HG02973 (cell line): ENCODE results near the gene PCSK7.
"Not testable (repeated sequence)": the region's sequence is repeated elsewhere in the genome, so short reads cannot be mapped to it uniquely, and the experiment has no call there.

Experiments
- ATAC-seq: cut with Tn5 transposase; IDR thresholded peaks from one replicate; pipeline ENCODE4 v1.9.1; 2021; ENCODE audit warnings: moderate library complexity; ENCODE audit not compliant: unreplicated experiment

PCSK7 gene

DNA sequence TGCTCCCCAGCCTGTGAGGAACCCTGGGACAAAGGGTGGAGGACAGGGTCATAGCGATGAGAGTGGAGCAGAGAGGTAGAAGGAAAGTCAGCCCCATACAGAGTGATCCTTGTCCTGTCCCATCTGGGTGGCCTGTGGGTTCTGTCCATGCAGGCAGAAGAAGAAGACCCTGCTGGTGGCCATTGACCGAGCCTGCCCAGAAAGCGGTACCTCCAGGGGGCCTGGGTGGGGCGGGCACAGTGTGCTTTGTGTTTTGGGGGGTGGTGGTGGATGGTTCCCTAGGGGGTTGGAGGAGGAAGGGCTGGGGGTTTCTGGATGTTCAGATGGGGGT is 45.5 kb downstream of the PCSK7 start:
- no peak for ATAC-seq

DNA sequence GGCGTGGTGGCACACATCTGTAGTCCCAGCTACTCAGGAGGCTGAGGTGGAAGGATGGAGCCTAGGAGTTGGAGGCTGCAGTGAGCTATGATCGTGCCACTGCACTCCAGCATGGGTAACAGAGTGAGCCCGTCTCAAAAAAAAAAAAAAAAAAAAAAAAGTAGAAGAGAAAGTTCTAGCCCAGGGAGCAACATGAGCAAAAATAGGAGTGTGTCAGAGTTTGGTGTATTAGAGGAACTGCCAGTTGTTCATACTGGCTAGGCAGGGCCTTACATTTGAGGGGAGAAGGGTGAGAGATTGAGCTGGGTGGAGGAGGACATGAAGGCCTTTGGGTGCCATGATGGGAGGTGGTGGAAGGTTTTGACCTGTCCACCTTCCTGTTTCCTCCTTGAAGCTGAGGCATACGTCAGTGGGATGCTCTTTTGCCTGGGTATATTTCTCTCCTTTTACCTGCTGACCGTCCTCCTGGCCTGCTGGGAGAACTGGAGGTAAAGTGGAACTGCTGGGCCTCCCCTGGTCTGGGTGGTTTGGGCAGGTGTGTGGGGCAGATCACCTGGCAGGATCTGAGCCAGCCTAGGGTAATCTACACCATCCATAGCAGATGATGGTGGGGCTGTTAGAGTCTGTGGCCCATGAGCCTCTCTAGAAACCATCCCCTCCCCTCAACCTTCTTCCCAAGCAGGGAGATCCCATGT is 46.0 kb downstream of the PCSK7 start:
- no peak for ATAC-seq

DNA sequence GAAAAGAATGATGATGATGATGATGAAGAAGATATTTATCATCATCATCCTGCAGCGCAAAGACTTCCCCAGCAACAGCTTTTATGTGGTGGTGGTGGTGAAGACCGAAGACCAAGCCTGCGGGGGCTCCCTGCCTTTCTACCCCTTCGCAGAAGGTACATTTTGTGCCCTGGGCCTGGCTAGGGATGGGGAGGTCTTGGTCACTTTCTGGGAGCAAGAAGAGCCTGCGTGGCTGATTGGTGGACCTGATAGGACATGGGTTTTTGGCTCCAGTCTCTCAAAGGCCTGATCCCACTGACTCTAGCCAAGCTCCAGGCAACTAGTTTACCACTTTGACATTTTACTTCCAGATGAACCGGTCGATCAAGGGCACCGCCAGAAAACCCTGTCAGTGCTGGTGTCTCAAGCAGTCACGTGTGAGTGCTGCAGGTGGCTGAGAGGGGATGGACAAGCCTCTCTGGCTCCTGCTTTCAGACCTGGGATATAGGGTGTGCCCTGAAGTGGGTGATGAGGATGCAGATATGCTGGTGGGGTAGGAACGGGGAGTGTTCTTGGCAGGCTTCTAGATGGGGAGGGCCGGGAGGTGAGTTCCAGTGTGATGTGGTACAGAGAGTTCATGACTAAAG is 48.0 kb downstream of the PCSK7 start:
- no peak for ATAC-seq

DNA sequence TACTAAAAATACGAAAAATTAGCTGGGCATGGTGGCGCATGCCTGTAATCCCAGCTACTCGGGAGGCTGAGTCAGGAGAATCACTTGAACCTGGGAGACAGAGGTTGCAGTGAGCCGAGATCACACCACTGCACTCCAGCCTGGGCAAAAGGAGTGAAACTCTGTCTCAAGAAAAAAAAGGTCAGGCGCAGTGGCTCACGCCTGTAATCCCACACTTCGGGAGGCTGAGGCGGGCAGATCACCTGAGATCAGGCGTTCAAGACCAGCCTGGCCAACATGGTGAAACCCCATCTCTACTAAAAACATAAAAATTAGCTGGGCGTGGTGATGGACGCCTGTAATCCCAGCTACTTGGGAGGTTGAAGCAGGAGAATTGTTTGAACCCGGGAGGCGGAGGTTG is 48.7 kb downstream of the PCSK7 start:
- ATAC-seq = not testable (repeated sequence)

DNA sequence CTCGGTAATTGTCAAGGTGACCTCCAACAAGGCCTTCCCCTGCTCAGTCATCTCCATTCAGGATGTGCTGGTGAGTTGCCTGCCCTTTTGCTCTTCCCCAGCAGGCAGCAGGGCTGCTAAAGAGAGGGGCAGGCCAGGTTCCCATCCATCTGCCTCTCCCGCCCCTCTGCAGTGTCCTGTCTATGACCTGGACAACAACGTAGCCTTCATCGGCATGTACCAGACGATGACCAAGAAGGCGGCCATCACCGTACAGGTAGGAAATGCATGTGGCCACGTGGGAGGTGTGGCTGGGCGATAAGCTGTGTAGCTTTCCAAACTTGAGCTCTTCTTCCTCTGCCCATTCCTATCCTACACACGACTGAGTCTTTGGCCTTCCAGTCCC is 49.3 kb downstream of the PCSK7 start:
- ATAC-seq = no peak

DNA sequence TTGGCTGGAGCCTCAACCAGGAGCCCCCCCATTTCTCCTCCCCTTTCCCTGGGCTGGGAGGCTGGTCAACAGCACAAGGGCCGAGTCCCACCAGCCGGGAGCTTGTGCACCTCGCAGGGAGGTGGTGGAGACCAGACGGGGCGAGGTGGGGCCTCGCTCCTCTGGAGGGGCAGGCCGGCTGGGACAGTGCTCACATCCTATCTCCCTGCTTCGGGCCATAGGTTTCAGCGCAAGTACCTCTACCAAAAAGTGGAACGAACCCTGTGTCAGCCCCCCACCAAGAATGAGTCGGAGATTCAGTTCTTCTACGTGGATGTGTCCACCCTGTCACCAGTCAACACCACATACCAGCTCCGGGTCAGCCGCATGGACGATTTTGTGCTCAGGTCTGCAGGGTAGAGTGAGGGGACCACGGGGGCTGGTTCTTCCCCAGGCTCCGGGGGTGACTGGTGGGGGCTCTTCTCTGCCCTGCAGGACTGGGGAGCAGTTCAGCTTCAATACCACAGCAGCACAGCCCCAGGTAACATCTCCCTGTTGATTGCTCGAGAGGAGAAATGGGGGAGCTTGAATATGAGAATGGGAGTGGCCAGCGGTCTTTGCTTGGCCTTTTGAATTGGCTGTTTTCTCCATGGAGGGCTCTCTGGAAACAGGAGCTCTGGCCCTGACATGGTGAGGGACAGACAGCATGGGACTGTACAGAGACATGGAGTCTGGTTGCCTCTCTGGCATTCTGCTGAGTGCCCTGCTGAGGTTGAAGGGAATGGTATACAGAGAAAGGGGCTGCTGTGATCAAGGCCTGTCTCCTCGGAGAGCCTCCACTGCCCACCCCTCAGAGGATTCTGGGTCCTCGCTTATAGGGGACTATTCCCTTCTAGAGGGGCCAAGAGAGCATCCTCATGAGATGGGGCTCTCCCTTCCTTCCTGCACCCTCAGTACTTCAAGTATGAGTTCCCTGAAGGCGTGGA is 50.0 kb downstream of the PCSK7 start:
- no peak for ATAC-seq

DNA sequence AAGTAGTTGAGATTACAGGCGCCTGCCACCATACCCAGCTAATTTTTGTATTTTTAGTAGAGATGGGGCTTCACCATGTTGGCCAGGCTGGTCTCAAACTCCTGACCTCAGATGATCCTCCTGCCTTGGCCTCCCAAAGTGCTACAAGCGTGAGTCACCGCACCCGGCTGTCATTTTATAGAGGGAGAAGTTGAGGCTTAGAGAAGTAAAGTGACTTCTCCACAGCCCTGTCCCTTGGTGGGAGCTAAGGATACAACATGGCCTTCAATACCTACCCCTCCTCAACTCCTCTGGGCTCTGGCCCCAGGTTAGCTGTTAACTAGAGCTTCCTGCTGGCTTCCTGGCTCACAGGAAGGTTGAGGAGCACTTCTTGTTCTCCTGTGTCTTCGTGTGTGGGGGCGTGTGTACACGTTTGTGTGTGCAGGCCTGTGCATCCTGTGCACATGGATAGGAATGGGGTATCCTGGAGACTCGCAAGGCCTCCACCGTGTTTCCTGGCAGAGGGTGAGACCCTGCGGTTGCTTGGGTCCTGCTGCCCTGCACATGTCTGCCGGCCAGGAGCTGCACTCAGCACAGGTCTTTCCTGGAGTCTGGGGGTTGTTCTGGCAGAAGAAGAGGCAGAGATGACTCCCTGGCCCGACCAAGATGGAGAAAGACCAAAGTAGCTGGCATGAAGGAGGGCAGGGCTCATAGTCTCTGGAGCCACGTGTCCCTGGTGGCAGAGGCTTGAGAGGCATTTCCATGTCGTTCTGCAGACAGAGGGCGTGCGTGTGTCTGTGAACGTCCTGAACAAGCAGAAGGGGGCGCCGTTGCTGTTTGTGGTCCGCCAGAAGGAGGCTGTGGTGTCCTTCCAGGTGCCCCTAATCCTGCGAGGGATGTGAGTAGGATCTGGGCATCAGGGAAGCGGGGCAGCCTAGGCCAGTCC is 51.0 kb downstream of the PCSK7 start:
- ATAC-seq = no peak

DNA sequence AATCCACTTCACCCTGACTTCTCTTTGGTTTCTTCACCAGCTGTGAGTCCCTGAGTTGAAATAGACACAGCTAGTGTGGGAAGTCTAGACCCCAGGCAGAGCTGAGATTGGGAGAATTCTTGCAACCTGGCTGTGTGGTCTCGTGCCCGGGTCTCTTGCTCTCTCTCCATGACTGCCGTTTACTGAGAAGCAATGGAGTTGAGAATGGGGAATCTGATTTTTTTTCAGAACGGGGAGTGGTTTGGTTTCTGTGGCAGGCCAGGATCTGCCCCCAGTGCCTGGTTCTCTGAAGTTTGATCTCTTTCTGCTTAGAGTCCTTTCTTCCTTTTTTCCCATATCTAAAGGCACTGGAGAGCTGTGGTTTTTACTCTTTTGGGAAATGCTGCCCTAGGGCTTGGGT is 51.9 kb downstream of the PCSK7 start:
- ATAC-seq = no peak

DNA sequence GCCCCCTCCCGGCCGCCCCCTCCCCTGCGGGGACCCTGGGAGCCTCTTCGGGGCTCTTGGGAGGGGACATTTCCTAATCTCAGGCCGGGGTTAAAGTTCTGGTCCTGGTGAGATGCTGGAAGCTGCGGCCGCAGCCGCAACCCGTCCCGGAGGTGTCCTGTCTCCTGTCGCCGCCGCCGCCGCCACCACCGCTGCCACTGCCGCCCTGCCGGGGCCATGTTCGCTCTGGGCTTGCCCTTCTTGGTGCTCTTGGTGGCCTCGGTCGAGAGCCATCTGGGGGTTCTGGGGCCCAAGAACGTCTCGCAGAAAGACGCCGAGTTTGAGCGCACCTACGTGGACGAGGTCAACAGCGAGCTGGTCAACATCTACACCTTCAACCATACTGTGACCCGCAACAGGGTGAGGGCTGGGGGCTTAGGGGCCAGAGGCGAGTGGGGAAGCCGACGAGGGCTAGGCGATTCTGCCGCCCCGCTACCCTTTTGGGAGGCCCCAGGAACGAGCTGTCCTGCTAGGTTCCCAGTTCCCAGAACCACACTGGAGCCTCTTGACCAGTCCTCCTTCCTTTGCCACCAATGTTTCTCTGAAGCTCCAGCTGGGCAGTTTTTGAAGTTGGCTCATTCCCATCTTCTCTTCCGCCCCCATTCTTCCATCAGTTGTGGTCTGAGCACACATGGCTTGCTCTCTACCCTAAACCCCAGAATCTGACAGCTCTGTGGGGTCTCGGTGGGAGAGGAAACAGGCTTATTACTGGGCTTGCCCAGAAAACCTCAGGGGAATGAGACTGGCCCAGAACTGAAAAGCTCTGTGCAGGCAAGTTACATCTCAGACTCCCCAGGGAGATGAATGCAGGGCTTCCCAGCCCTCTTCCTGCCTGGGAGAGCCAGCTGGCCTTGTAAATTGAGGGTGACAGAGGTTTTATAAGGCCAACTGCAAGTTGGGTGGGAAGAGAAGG is 52.5 kb downstream of the PCSK7 start:
- ATAC-seq = peak; percentile 32

DNA sequence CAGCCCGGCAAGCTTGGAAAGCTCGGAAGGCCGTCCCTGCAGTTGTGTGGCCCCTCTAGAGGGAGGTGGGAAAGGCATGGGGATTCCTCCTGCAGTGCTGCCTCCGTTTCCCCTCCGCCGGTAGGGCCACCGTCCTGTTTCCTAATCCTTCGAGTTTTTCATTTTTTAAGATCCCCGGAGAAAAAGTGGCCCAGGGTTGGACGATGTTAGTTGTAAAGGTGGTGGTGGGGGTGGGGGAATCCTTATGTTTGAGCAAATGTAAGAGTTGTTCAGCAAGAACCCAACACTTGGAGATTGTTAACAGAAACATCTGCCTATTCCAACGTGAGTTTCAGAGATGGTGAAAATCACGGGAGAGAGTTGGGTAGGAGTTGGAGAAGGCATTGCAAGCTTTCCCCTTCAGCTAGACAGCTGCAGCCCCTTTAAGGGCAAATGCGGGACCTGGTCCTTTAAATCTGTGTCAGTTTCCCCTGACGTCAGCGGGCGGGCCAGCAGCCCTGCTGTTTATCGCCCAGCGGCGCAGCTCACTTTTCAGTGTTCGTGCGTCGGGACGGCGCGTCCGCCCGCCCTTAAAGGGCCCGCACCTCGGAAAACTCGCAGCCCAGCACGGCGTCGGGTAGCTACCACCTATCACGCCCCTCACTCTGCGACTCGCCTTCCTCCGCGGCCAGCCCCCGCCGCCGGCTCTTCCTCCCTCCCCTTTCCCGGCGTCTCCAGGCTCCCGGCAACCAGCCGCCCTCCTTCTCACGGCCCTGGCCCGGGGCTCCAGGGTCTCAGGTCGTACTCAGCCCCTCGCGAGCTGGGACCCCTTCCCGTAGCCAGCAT is 53.5 kb downstream of the PCSK7 start, which contains the start of gene SIDT2:
SIDT2 (plus strand) TSS at position 534 of the 825 bp plus-strand sequence. CDS start 521 bp downstream, outside the sequence.
- peak; percentile 87 for ATAC-seq

DNA sequence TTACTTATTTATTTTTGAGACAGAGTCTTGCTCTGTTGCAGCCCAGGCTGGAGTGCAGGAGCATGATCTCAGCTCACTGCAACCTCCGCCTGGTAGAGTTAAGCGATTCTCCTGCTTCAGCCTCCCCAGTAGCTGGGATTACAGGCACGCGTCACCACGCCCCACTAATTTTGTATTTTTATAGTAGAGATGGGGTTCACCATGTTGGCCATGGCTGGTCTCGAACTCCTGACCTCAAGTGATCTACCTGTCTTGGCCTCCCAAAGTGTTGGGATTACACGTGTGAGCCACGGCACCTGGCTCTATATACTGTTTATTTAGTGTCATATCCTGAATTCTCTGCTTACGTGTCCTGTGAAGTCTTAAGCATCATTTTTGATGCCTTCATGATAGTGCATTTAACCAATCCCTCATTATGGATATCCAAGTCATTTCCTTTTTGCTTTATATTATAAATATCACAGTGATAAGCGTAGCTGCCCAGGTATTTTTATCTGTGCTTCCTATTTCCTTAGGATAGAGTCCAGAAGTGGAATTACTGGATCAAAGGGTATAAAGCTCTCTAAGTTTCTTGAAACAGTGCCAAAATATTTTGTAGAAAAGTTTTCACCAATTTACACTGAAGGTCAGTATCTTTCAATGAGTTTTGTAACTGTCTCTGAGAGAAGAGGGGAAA is 54.2 kb downstream of the PCSK7 start:
- no peak for ATAC-seq

DNA sequence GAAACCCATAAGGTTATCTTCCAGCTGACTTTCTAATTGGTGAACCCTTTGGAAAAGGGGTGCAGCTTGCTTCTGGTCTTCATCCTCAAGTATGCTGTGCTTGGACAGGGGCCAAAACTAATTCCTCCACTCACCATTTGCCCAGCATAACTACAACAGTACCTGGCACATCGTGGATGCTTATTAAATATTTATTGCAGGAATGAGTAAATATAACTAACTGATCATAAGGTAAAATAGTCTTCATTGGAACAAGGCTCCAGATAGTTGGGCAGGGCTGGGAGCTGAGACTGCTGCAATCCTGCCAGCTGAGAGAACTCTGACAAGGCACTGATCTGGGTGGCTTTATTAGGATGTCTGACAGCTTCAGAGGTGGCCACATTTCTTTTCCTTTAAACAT is 55.7 kb downstream of the PCSK7 start:
- no peak for ATAC-seq

DNA sequence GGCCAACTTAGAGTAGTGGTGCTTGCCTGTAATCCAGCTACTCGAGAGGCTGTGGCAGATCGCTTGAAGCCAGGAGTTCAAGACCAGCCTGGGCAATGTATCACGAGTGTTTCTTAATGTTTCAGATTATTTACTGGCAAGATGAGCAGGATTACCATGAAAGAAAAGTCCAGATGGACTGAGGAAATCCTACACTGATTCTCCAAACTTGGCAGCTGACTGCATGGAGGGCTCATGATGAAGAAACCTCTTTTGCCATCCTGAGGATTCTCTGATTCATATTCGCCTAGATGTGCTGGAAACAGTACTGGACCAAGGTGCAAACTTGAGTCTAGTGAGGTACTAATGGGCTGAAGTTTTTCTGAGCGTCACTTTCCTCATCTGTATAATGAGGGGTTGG is 56.1 kb downstream of the PCSK7 start:
- ATAC-seq = no peak

DNA sequence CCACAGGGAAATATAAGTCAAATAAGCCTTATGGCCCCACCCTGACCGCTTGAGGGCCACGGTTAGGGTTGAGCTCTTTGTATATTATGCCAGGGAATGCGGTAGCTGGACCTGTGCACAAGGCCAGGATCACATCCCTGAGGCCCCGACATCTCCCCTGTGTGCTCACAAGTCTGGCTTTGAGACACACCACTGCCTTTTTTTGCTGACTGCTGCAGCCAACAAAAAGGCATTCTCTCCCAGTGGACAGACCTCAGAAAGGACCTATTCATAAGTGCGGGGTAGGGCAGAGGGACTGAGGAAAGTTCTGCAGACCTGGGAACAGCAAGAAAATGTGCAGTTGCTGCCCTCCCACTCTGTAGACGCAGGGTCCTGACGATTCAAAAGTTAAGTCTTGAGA is 56.8 kb downstream of the PCSK7 start:
- no peak for ATAC-seq

DNA sequence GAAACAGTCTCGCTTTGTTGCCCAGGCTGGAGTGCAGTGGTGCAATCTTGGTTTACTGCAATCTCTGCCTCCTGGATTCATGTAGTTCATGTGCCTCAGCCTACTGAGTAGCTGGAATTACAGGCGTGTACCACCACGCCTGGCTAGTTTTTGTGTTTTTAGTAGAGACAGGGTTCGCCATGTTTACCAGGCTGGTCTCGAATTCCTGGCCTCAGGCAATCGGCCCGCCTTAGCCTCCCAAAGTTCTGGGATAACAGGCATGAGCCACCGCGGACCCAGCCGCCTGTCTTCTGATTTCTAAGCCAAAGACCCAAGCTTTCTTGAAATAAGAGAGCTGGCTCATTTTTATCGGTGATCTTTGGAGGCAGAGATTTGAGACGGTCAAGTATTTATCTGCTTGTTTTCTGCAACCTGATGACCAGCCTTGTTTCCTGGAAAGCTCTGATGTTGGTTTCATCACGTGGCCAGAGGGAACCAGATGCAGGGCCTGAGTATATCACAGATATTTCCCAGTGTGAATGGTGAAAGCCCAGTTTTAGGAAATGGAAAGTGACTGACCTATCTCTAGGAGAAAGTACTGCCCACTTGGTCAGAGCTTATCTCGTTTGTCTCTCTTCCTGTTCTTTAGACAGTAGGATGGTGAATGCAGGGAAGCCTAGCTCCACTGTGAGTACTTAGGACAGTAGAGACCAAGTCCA is 59.0 kb downstream of the PCSK7 start:
- ATAC-seq = no peak

DNA sequence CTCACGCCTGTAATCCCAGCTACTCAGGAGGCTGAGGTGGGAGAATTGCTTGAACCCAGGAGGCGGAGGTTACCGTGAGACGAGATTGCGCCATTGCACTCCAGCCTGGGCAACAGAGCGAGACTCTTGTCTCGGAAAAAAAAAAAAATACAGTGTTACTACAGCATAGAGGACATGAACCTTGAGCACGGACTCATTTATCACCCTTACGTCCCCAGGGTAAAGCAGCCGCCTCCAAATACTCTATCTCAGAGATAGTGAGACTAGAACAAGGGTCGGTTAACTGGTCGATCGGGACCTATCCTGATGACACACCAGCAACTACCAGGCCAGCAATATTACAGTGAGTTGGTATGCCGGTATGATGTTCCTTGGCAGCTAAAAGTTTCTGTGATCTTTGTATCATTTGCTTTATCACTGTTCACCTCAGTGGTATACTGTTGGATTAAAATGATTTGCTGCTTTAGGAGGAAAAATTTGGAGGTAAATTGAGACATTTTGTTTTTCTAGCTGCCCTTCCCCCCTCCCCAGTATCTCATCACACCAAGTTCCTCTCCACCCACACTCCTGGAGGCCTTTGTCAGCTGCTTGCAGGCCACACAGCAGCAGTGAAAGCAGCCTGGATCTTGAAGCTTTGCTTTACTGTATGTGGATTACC is 60.3 kb downstream of the PCSK7 start:
- ATAC-seq = no peak

DNA sequence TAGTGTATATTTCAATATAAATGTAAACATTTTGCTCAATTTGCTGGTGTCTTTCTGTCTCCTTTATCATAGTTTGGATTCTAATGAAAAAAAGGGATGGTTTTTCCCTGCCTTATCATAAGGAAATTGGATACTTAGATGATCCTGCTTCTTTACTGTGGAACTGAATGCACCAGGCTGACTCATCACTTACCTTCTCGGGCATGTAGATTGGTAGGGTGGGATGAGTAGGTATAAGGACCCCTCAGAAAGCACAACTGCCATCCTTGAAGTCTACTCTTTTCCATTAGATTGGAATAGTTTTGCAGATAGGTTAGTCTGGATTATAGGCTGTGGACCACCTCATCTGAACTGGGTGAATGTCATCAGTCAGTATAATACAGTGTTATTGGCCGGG is 60.9 kb downstream of the PCSK7 start:
- no peak for ATAC-seq
